SK-N-SH (cell line): ENCODE results near the gene SLC13A3.
"Not testable (repeated sequence)": the region's sequence is repeated elsewhere in the genome, so short reads cannot be mapped to it uniquely, and the experiment has no call there.

Source experiments
- EP300 ChIP-seq, 2 experiments: IDR thresholded peaks; 2 replicates each; pipeline versions ENCODE4 v1.4.0 to v1.6.1; 2012; ENCODE audit warnings: borderline replicate concordance in 1 of 2, low read depth in 1 of 2, low read length in 1 of 2
- FOXJ3 ChIP-seq: sonication (generic); formaldehyde crosslinking; IDR thresholded peaks from 2 replicates; pipeline ENCODE4 v1.5.1; 2020; ENCODE audit warnings: mild to moderate bottlenecking, missing genetic modification reagents
- GABPA ChIP-seq: IDR thresholded peaks from 2 replicates; pipeline ENCODE4 v1.4.0; 2012; ENCODE audit warnings: low read depth, mild to moderate bottlenecking
- MXI1 ChIP-seq: IDR thresholded peaks from 2 replicates; pipeline ENCODE4 v1.6.1; 2012; ENCODE audit warnings: mild to moderate bottlenecking, low read depth, low read length, improper control_type of control experiment
- NRF1 ChIP-seq: IDR thresholded peaks from 2 replicates; pipeline ENCODE4 v1.6.1; 2012; ENCODE audit warnings: low read depth, mild to moderate bottlenecking, low read length
- RFX5 ChIP-seq: IDR thresholded peaks from 2 replicates; pipeline ENCODE4 v1.6.1; 2012; ENCODE audit warnings: mild to moderate bottlenecking, improper control_type of control experiment, low read length
- SIN3A ChIP-seq: IDR thresholded peaks from 2 replicates; pipeline ENCODE4 v1.6.1; 2012; ENCODE audit warnings: low read depth, mild to moderate bottlenecking, low read length, moderate library complexity, borderline replicate concordance
- TAF1 ChIP-seq: IDR thresholded peaks from 2 replicates; pipeline ENCODE4 v1.6.1; 2012; ENCODE audit warnings: low read depth, mild to moderate bottlenecking, low read length, moderate library complexity, borderline replicate concordance
- TEAD4 ChIP-seq: IDR thresholded peaks from 2 replicates; pipeline ENCODE4 v1.4.0; 2012; ENCODE audit warnings: mild to moderate bottlenecking, borderline replicate concordance; ENCODE audit not compliant: insufficient read depth
- TF ChIP-seq, protein P1 (sequence below): fragments of 150-350 bp; IDR thresholded peaks from 2 replicates; pipeline ENCODE4 v1.6.1; 2017; ENCODE audit warnings: antibody characterized with exemption, low read length, low read depth, borderline replicate concordance
- TF ChIP-seq, protein P2 (sequence below): fragments of 200-600 bp; sonication (generic); IDR thresholded peaks from 2 replicates; pipeline ENCODE4 v1.6.1; 2017; ENCODE audit warnings: antibody characterized with exemption, mild to moderate bottlenecking, moderate library complexity
- TF ChIP-seq, protein P3 (sequence below): IDR thresholded peaks from 2 replicates; pipeline ENCODE4 v1.6.1; 2012; ENCODE audit warnings: mild to moderate bottlenecking, low read depth, low read length, moderate library complexity

DNA sequence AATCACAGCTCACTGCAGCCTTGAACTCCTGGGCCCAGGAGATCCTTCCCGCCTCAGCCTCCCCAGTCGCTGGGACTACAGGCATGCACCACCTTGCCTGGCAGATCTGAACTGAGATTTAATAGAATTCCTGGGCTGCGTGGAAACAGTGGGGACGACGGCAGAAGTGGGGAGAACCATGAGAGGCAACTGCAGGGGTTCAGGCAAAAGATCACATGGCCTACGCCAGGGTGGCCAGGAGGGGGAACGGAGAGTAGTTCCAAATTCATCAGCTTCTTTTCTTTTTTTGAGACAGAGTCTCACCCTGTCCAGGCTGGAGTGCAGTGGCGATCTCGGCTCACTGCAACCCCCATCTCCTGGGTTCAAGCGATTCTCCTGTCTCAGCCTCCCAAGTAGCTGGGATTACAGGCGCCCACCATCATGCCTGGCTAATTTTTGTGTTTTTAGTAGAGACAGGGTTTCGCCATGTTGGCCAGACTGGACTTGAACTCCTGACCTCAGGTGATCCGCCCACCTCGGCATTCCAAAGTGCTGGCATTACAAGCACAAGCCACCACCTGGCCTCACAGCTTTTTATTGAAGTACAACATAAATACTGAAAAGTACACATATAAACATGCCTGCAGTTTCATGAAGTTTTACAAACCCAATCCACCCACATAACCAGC is 25.5 kb upstream of the SLC13A3 start:
- TF ChIP-seq, protein P1, sequence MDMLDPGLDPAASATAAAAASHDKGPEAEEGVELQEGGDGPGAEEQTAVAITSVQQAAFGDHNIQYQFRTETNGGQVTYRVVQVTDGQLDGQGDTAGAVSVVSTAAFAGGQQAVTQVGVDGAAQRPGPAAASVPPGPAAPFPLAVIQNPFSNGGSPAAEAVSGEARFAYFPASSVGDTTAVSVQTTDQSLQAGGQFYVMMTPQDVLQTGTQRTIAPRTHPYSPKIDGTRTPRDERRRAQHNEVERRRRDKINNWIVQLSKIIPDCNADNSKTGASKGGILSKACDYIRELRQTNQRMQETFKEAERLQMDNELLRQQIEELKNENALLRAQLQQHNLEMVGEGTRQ, result not testable (repeated sequence)
- not testable (repeated sequence) for TF ChIP-seq RFX5; TEAD4; TAF1; EP300 (IDR thresholded peaks at IDR 0.05; ENCODE audit: borderline replicate concordance in 1 of 2, low read depth in 1 of 2, low read length in 1 of 2); SIN3A; GABPA; MXI1; NRF1; FOXJ3
- TF ChIP-seq, protein P2, sequence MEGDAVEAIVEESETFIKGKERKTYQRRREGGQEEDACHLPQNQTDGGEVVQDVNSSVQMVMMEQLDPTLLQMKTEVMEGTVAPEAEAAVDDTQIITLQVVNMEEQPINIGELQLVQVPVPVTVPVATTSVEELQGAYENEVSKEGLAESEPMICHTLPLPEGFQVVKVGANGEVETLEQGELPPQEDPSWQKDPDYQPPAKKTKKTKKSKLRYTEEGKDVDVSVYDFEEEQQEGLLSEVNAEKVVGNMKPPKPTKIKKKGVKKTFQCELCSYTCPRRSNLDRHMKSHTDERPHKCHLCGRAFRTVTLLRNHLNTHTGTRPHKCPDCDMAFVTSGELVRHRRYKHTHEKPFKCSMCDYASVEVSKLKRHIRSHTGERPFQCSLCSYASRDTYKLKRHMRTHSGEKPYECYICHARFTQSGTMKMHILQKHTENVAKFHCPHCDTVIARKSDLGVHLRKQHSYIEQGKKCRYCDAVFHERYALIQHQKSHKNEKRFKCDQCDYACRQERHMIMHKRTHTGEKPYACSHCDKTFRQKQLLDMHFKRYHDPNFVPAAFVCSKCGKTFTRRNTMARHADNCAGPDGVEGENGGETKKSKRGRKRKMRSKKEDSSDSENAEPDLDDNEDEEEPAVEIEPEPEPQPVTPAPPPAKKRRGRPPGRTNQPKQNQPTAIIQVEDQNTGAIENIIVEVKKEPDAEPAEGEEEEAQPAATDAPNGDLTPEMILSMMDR, result not testable (repeated sequence)
- TF ChIP-seq, protein P3, sequence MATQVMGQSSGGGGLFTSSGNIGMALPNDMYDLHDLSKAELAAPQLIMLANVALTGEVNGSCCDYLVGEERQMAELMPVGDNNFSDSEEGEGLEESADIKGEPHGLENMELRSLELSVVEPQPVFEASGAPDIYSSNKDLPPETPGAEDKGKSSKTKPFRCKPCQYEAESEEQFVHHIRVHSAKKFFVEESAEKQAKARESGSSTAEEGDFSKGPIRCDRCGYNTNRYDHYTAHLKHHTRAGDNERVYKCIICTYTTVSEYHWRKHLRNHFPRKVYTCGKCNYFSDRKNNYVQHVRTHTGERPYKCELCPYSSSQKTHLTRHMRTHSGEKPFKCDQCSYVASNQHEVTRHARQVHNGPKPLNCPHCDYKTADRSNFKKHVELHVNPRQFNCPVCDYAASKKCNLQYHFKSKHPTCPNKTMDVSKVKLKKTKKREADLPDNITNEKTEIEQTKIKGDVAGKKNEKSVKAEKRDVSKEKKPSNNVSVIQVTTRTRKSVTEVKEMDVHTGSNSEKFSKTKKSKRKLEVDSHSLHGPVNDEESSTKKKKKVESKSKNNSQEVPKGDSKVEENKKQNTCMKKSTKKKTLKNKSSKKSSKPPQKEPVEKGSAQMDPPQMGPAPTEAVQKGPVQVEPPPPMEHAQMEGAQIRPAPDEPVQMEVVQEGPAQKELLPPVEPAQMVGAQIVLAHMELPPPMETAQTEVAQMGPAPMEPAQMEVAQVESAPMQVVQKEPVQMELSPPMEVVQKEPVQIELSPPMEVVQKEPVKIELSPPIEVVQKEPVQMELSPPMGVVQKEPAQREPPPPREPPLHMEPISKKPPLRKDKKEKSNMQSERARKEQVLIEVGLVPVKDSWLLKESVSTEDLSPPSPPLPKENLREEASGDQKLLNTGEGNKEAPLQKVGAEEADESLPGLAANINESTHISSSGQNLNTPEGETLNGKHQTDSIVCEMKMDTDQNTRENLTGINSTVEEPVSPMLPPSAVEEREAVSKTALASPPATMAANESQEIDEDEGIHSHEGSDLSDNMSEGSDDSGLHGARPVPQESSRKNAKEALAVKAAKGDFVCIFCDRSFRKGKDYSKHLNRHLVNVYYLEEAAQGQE, result not testable (repeated sequence)
